HCT116 (cell line): ENCODE results near the gene KCNK4. TPM values are rescaled to one million over a fixed set of nuclear protein-coding genes. Genes with fewer than 3 reads are reported as not detected.

ENCODE experiments used
- ATAC-seq: fragments of 200-7000 bp; cut with Tn5 transposase; 2 replicates; pipeline ENCODE4 v1.9.1; 2020; ENCODE audit warnings: mild to moderate bottlenecking, moderate library complexity
- BruUV-seq: library from RNA; stranded (reverse); fragments of 400-500 nt; replicated peaks from 2 replicates; lab custom pipeline; 2021; lab: Mats Ljungman, UMichigan
- CTCF ChIA-PET: fragments of 300-600 bp; sonication (Branson Sonifier 250); formaldehyde crosslinking; loops from one replicate; lab custom pipeline; 2021; ENCODE audit warnings: antibody characterized with exemption; lab: Charles Lee
- POLR2A ChIA-PET: fragments of 300-600, 350-600 bp; sonication (Branson Sonifier 250); formaldehyde crosslinking; loops from one replicate; lab custom pipeline; 2021; ENCODE audit warnings: antibody characterized with exemption; lab: Charles Lee
- RAD21 ChIA-PET, 2 experiments: fragments of 300-600 bp; sonication (Branson Sonifier 250); formaldehyde crosslinking; loops; one replicate each; lab custom pipeline; 2023; ENCODE audit warnings: low total read pairs in 2 of 2; ENCODE audit not compliant: uncharacterized antibody in 2 of 2, unreplicated experiment in 2 of 2, low non-redundant PET in 1 of 2; lab: Charles Lee
- DNase-seq: peaks from one replicate; pipeline ENCODE4 v3.0.0-alpha.2; 2010; ENCODE audit warnings: low read depth, low spot score
- H2AFZ ChIP-seq: fragments of 200-600 bp; shearing (Covaris generic), sonication (generic); 2 replicates; pipeline ENCODE4 v1.6.1; 2017; ENCODE audit warnings: low read depth, mixed run types, mixed read lengths, antibody characterized with exemption, low read length; ENCODE audit not compliant: poor library complexity, severe bottlenecking
- H3K27ac ChIP-seq: 2 replicates; pipeline ENCODE4 v1.5.1; 2012; ENCODE audit warnings: low read depth, low read length
- H3K27me3 ChIP-seq: fragments of 200-600 bp; sonication (generic); 2 replicates; pipeline ENCODE4 v1.6.1; 2016; ENCODE audit warnings: mixed run types, low read length, mixed read lengths; ENCODE audit not compliant: insufficient read depth
- H3K36me3 ChIP-seq, 2 experiments: fragments of 200-500 bp in 1 of 2; fragments of 200-600 bp in 1 of 2; sonication (Bioruptor generic) in 1 of 2; sonication (generic) in 1 of 2; 2 replicates each; pipeline versions ENCODE4 v1.5.1 to v1.6.1; 2014 to 2016; ENCODE audit warnings: low read length in 2 of 2, inconsistent platforms in 1 of 2, mixed read lengths in 1 of 2, mixed run types in 1 of 2; ENCODE audit not compliant: insufficient read depth in 2 of 2, control insufficient read depth in 1 of 2
- H3K4me1 ChIP-seq, 2 experiments: fragments of 200-600 bp in 1 of 2; sonication (generic) in 1 of 2; 2 replicates each; pipeline versions ENCODE4 v1.5.1 to v1.6.1; 2012 to 2017; ENCODE audit warnings: low read length in 2 of 2, inconsistent platforms in 1 of 2, mild to moderate bottlenecking in 1 of 2, mixed read lengths in 1 of 2, mixed run types in 1 of 2, moderate library complexity in 1 of 2; ENCODE audit not compliant: insufficient read depth in 2 of 2, control insufficient read depth in 1 of 2
- H3K4me2 ChIP-seq: fragments of 200-600 bp; sonication (generic); 2 replicates; pipeline ENCODE4 v1.6.1; 2017; ENCODE audit warnings: mixed run types, low read length, mixed read lengths
- H3K4me3 ChIP-seq, 2 experiments: fragments of 200-600 bp in 1 of 2; sonication (generic) in 1 of 2; replicated peaks in 1 of 2; 2 replicates each; pipeline ENCODE4 v1.5.1; 2011 to 2016; ENCODE audit warnings: low read length in 2 of 2, control low read depth in 1 of 2, low read depth in 1 of 2, mild to moderate bottlenecking in 1 of 2, mixed read lengths in 1 of 2, mixed run types in 1 of 2
- H3K79me2 ChIP-seq: fragments of 200-600 bp; sonication (generic); 2 replicates; pipeline ENCODE4 v1.6.1; 2017; ENCODE audit warnings: mild to moderate bottlenecking, mixed run types, low read length, moderate library complexity, mixed read lengths; ENCODE audit not compliant: insufficient read depth
- H3K9ac ChIP-seq: fragments of 200-600 bp; sonication (generic); 2 replicates; pipeline ENCODE4 v1.6.1; 2016; ENCODE audit warnings: low read length, mixed read lengths
- H3K9me2 ChIP-seq: fragments of 200-600 bp; sonication (generic), shearing (Covaris generic); 2 replicates; pipeline ENCODE4 v1.6.1; 2017; ENCODE audit warnings: mixed run types, mild to moderate bottlenecking, moderate library complexity; ENCODE audit not compliant: insufficient read depth
- H3K9me3 ChIP-seq, 2 experiments: fragments of 200-500 bp in 1 of 2; fragments of 200-600 bp in 1 of 2; sonication (Bioruptor generic) in 1 of 2; sonication (generic) in 1 of 2; 2 replicates each; pipeline ENCODE4 v1.6.1; 2014 to 2017; ENCODE audit warnings: low read length in 2 of 2, mixed read lengths in 2 of 2, inconsistent platforms in 1 of 2, low read depth in 1 of 2, mild to moderate bottlenecking in 1 of 2, mixed run types in 1 of 2, moderate library complexity in 1 of 2; ENCODE audit not compliant: control insufficient read depth in 1 of 2, insufficient read depth in 1 of 2
- H4K20me1 ChIP-seq: fragments of 200-600 bp; sonication (generic), shearing (Covaris generic); 2 replicates; pipeline ENCODE4 v1.6.1; 2017; ENCODE audit warnings: mixed run types, mild to moderate bottlenecking, moderate library complexity; ENCODE audit not compliant: insufficient read depth
- CBX3 ChIP-seq: IDR thresholded peaks from 2 replicates; pipeline ENCODE4 v1.6.1; 2012; ENCODE audit warnings: low read depth
- CEBPB ChIP-seq: IDR thresholded peaks from 2 replicates; pipeline ENCODE4 v1.6.1; 2012; ENCODE audit warnings: low read depth
- EGR1 ChIP-seq: IDR thresholded peaks from 2 replicates; pipeline ENCODE4 v1.6.1; 2012; ENCODE audit warnings: low read depth
- ELF1 ChIP-seq: IDR thresholded peaks from 2 replicates; pipeline ENCODE4 v1.6.1; 2012; ENCODE audit warnings: low read depth, borderline replicate concordance
- EZH2phosphoT487 ChIP-seq: fragments of 200-600 bp; IDR thresholded peaks from 2 replicates; pipeline ENCODE4 v1.6.1; 2018; ENCODE audit warnings: antibody characterized with exemption, borderline replicate concordance
- POLR2AphosphoS5 ChIP-seq: IDR thresholded peaks from 2 replicates; pipeline ENCODE4 v1.6.1; 2011; ENCODE audit warnings: mild to moderate bottlenecking, low read depth, low read length, moderate library complexity
- RAD21 ChIP-seq: IDR thresholded peaks from 2 replicates; pipeline ENCODE4 v1.6.1; 2012; ENCODE audit warnings: low read depth, mild to moderate bottlenecking
- REST ChIP-seq: IDR thresholded peaks from 2 replicates; pipeline ENCODE4 v1.6.1; 2012; ENCODE audit warnings: low read depth
- SRF ChIP-seq: IDR thresholded peaks from 2 replicates; pipeline ENCODE4 v1.6.1; 2012; ENCODE audit warnings: low read depth
- TCF7L2 ChIP-seq: IDR thresholded peaks from 2 replicates; pipeline ENCODE4 v1.7.0; 2011; ENCODE audit warnings: borderline replicate concordance, inconsistent platforms; ENCODE audit not compliant: insufficient read depth, insufficient read length; ENCODE audit errors: extremely low read depth
- ZNF274 ChIP-seq: fragments of 200-500 bp; sonication (Bioruptor generic); IDR thresholded peaks from 2 replicates; pipeline ENCODE4 v1.6.1; 2014; ENCODE audit warnings: mild to moderate bottlenecking, low read depth, low read length, inconsistent platforms
- intact Hi-C: fragments of 100-400 bp; cut with micrococcal nuclease; formaldehyde crosslinking; loops from 2 replicates; pipeline ENCODE4 v1.10.0; 2022
- total RNA-seq: library from RNA; stranded (reverse); gene quantifications from one replicate; pipeline ENCODE4 v1.2.1, GENCODE V29; 2021; ENCODE audit not compliant: unreplicated experiment

Gene KCNK4
- total RNA-seq, 1 experiment from 2014 or later, result not detected

DNA sequence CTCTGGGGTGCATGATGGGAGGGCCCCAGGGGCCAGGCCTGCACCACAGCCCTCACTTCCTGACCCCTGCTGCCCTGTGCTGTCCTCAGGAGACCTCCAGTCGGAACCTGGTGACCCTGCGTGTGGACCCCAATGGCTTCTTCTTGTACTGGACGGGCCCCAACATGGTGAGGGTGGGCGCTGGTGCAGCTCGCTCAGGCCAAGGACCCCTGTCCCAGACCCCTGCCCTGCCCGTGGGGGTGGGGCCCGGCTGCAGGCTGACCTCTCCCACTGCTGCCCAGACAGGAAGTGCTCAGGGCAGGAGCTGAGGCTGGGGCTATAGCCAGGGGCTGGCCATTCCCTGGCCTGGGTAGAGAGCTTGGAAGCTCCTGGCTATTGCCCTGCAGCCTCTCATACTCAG is 36.8 kb upstream of the KCNK4 start:
- H3K79me2 ChIP-seq, result peaks cover 41% of the 10 kb centered on the region
- no peaks in the 10 kb centered on the region for H3K9me3 ChIP-seq
- H3K9ac ChIP-seq, result no peak overlapping the region
- H3K4me2 ChIP-seq, result no peak overlapping the region
- no peak for ATAC-seq
- no peak overlapping the region; the same call in 1 of the 2 replicates for H3K27ac ChIP-seq
- POLR2A ChIA-PET, result interaction anchor here (1.5 kb wide), 1 partner anchor 101 kb away, joined by 3 read pairs; no protein-coding TSS in a partner anchor
- no peak overlapping the region for H2AFZ ChIP-seq
- DNase-seq, result no peak
- RAD21 ChIA-PET, result no interaction called here
- no peaks in the 10 kb centered on the region for H3K27me3 ChIP-seq
- H3K36me3 ChIP-seq, result peaks cover 21 to 35% of the 10 kb centered on the region in 2 experiments; a peak in 3 of 4 replicates
- CTCF ChIA-PET, result interaction anchor here (1.0 kb wide), 1 partner anchor 102 kb away, joined by 6 read pairs; no protein-coding TSS in a partner anchor
- H3K4me1 ChIP-seq, result peaks cover 19 to 45% of the 10 kb centered on the region in 2 experiments
- intact Hi-C loops, result no loop called here
- no peaks in the 10 kb centered on the region for H4K20me1 ChIP-seq
- no peak overlapping the region for H3K4me3 ChIP-seq
- no peak for TF ChIP-seq SRF
- no peak for TF ChIP-seq EGR1
- TF ChIP-seq TCF7L2, result no peak
- TF ChIP-seq CEBPB, result no peak
- no peak for TF ChIP-seq POLR2AphosphoS5
- no peak for TF ChIP-seq CBX3
- TF ChIP-seq ZNF274, result no peak
- TF ChIP-seq EZH2phosphoT487, result no peak
- no peak for TF ChIP-seq ELF1
- TF ChIP-seq REST, result no peak
- no peak for TF ChIP-seq RAD21
- no TSS peak for BruUV-seq
- no peaks in the 10 kb centered on the region for H3K9me2 ChIP-seq
